OCI-LY3 (cell line): ENCODE measurements around the gene LHX4.

Experiments
- CTCF ChIP-seq: fragments of 200-600, 300-600 bp; sonication (generic); IDR thresholded peaks from 2 replicates; pipeline ENCODE4 v1.5.1; 2014; ENCODE audit warnings: antibody characterized with exemption, low read length, low read depth
- EZH2phosphoT487 ChIP-seq: fragments of 200-600 bp; shearing (Covaris generic); IDR thresholded peaks from 2 replicates; pipeline ENCODE4 v1.6.1; 2018; ENCODE audit warnings: antibody characterized with exemption, mixed run types, low read depth

DNA sequence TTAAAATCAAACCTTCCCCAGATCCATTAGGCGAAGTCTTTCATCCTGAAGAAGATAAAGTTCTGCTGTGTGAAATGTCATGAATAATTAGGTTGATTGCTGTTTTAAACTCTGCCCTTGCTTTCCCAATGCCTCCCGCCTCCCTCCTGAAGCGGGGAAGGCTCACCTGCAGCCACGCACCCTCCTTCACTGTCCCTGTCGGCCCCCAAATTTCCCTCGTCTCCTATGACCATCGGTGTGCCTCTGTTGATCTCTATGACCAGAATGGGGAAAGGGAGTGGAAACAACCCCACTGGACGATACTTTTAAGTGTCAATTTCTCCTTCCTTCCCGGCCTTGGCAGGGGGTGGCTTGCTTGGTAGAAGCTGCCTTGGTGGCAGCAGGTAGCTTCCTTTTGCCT lies 35.1 kb downstream of the LHX4 start:
- TF ChIP-seq CTCF (no peak), EZH2phosphoT487 (no peak)
